ENCODE results near the gene B3GALT4.

DNA sequence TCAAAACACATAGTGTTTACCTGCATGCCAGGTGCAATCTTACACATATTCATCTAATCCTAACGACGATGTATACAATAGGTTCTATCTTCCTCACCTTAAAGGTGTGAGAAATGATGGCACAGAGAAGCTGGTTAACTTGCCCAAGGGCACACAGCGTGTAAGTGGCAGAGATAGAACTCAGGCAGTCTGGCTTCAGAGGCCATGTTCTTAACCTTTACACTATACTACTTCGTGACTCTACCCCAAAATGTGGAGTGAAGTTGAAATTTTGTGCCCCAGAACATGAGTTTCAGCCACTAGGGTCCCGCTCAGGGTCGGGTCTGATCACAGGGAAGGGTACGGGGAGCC, 5.8 kb upstream of the B3GALT4 start:
- TF ChIP-seq TARDBP (IDR thresholded peaks at IDR 0.05) = no peak
- no peak for TF ChIP-seq SP1 (IDR thresholded peaks at IDR 0.05)
- TF ChIP-seq HDGF (IDR thresholded peaks at IDR 0.05; ENCODE audit: borderline replicate concordance) = no peak

Measured in HEK293T (cell line).